ENCODE results near the gene PCDHB6. TPM values are rescaled to one million over a fixed set of nuclear protein-coding genes. Genes with fewer than 3 reads are reported as not detected.
A peak's percentile ranks its signal among the peaks of the same experiment; 100 is the strongest.
"Not testable (repeated sequence)": the region's sequence is repeated elsewhere in the genome, so short reads cannot be mapped to it uniquely, and the experiment has no call there.

Gene PCDHB6
- total RNA-seq, 5 donors from 2014 or later (not counting 1 experiment from before 2014, with no cell fraction given) = not detected

GRCh38 chr5:141186897-141187512, 37.1 kb downstream of the PCDHB6 start, which contains the start of gene PCDHB9:
TSS of gene PCDHB9 (plus strand) at chr5:141187161. CDS start at chr5:141187319, 158 bp downstream.
- Mint-ChIP-seq H3K9me3 (peaks cover 16 to 21% (median 18%) of the 10 kb centered on the region in 3 donors), H3K27me3 (peaks cover 65 to 72% of the 10 kb centered on the region in 2 donors), H3K4me1 (peaks cover 4 to 14% (median 7%) of the 10 kb centered on the region in 3 donors), H3K36me3 (peaks cover 4% of the 10 kb centered on the region), H3K4me3 (peak within 1 kb of the TSS; percentile 13 to 46 (median 42)), H3K27ac (no peak within 1 kb of the TSS)
- no peak for ATAC-seq (replicated peaks in 1 of 4)
- peaks cover 8 to 26% of the 10 kb centered on the region in 2 experiments for H3K27me3 ChIP-seq (replicated peaks in 1 of 2; ENCODE audit: control insufficient read depth in 2 of 2, extremely low read depth in 1 of 2, insufficient read depth in 2 of 2, low read length in 1 of 2)
- ChIA-PET POLR2A (no interaction called here), CTCF (interaction anchor here (1.0 to 1.3 kb wide), 2 partner anchors 10 to 377 kb away, joined by 3 to 6 read pairs; no protein-coding TSS in a partner anchor)
- WGBS (ENCODE audit: insufficient coverage) = 9% methylated on average over 6 of the region's 9 CpGs
- no peaks in the 10 kb centered on the region for H3K36me3 ChIP-seq (ENCODE audit: control insufficient read depth in 2 of 2, extremely low read depth in 1 of 2, insufficient read depth in 1 of 2, low read length in 1 of 2)
- H3K9me3 ChIP-seq = no peaks in the 10 kb centered on the region
- H3K4me3 ChIP-seq (ENCODE audit: control insufficient read depth in 1 of 2, extremely low read depth in 1 of 2, low read length in 1 of 2) = no peak within 1 kb of the TSS
- no peak within 1 kb of the TSS for H3K27ac ChIP-seq (ENCODE audit: low read length)
- peak in 14 of 35 experiments; percentile 5 to 45 (median 19) for DNase-seq
- H3K4me1 ChIP-seq (ENCODE audit: control insufficient read depth in 1 of 2, extremely low read depth in 1 of 2, insufficient read depth in 2 of 2, low read length in 2 of 2) = no peaks in the 10 kb centered on the region

- H3K27me3 Mint-ChIP-seq = peaks cover 57 to 71% of the 10 kb centered on the region in 2 donors
Observed at GRCh38 chr5:141188682-141189081, 38.8 kb downstream of the PCDHB6 start.

GRCh38 chr5:141189131-141189530, 39.3 kb downstream of the PCDHB6 start:
- WGBS (ENCODE audit: insufficient coverage) = 67% methylated on average over 6 of the region's 35 CpGs

More at GRCh38 chr5:141188682-141189081, 38.8 kb downstream of the PCDHB6 start:
- CTCF ChIA-PET; ATAC-seq (replicated peaks in 1 of 4); H3K4me1 ChIP-seq (ENCODE audit: control insufficient read depth in 1 of 2, extremely low read depth in 1 of 2, insufficient read depth in 2 of 2, low read length in 2 of 2); DNase-seq; H3K36me3 Mint-ChIP-seq; H3K36me3 ChIP-seq (ENCODE audit: control insufficient read depth in 2 of 2, extremely low read depth in 1 of 2, insufficient read depth in 1 of 2, low read length in 1 of 2); H3K9me3 ChIP-seq; H3K27ac ChIP-seq (ENCODE audit: low read length); H3K4me3 ChIP-seq (ENCODE audit: control insufficient read depth in 1 of 2, extremely low read depth in 1 of 2, low read length in 1 of 2); H3K4me3 Mint-ChIP-seq; H3K27ac Mint-ChIP-seq; POLR2A ChIA-PET: not testable (repeated sequence)
- Mint-ChIP-seq H3K9me3 (peaks cover 18 to 22% (median 21%) of the 10 kb centered on the region in 3 donors), H3K4me1 (peaks cover 4 to 14% (median 8%) of the 10 kb centered on the region in 3 donors)
- H3K27me3 ChIP-seq (replicated peaks in 1 of 2; ENCODE audit: control insufficient read depth in 2 of 2, extremely low read depth in 1 of 2, insufficient read depth in 2 of 2, low read length in 1 of 2) = peaks cover 5 to 24% of the 10 kb centered on the region in 2 experiments
- WGBS (ENCODE audit: insufficient coverage) = 41% methylated on average over 3 of the region's 37 CpGs

GRCh38 chr5:141192110-141192725, 42.4 kb downstream of the PCDHB6 start, which contains the start of gene PCDHB10:
TSS of gene PCDHB10 (plus strand) at chr5:141192353. CDS start at chr5:141192553, 200 bp downstream.
- Histone ChIP-seq H3K36me3 (ENCODE audit: control insufficient read depth in 2 of 2, extremely low read depth in 1 of 2, insufficient read depth in 1 of 2, low read length in 1 of 2) (no peaks in the 10 kb centered on the region), H3K4me1 (ENCODE audit: control insufficient read depth in 1 of 2, extremely low read depth in 1 of 2, insufficient read depth in 2 of 2, low read length in 2 of 2) (no peaks in the 10 kb centered on the region), H3K9me3 (peaks cover 2% of the 10 kb centered on the region), H3K27ac (ENCODE audit: low read length) (no peak within 1 kb of the TSS), H3K4me3 (ENCODE audit: control insufficient read depth in 1 of 2, extremely low read depth in 1 of 2, low read length in 1 of 2) (no peak within 1 kb of the TSS), H3K27me3 (replicated peaks in 1 of 2; ENCODE audit: control insufficient read depth in 2 of 2, extremely low read depth in 1 of 2, insufficient read depth in 2 of 2, low read length in 1 of 2) (peaks cover 2 to 21% of the 10 kb centered on the region in 2 experiments)
- Mint-ChIP-seq H3K27ac (peak within 1 kb of the TSS in 1 of 2 donors; percentile 10), H3K36me3 (no peaks in the 10 kb centered on the region), H3K4me3 (no peak within 1 kb of the TSS), H3K9me3 (peaks cover 21 to 35% (median 26%) of the 10 kb centered on the region in 3 donors), H3K4me1 (peaks cover under 1 to 4% (median 3%) of the 10 kb centered on the region in 3 donors), H3K27me3 (peaks cover 38 to 57% of the 10 kb centered on the region in 2 donors)
- POLR2A ChIA-PET = no interaction called here
- peak in 4 of 35 experiments; percentile 8 to 24 (median 10) for DNase-seq
- ATAC-seq (replicated peaks in 1 of 4) = no peak
- CTCF ChIA-PET = no interaction called here
- WGBS (ENCODE audit: insufficient coverage) = 11% methylated on average over 6 of the region's 10 CpGs

More at GRCh38 chr5:141189131-141189530, 39.3 kb downstream of the PCDHB6 start:
- CTCF ChIA-PET; ATAC-seq (replicated peaks in 1 of 4); H3K27ac ChIP-seq (ENCODE audit: low read length); POLR2A ChIA-PET; DNase-seq; H3K4me1 ChIP-seq (ENCODE audit: control insufficient read depth in 1 of 2, extremely low read depth in 1 of 2, insufficient read depth in 2 of 2, low read length in 2 of 2); H3K27ac Mint-ChIP-seq; H3K9me3 ChIP-seq; H3K4me3 ChIP-seq (ENCODE audit: control insufficient read depth in 1 of 2, extremely low read depth in 1 of 2, low read length in 1 of 2); H3K36me3 Mint-ChIP-seq; H3K36me3 ChIP-seq (ENCODE audit: control insufficient read depth in 2 of 2, extremely low read depth in 1 of 2, insufficient read depth in 1 of 2, low read length in 1 of 2); H3K4me3 Mint-ChIP-seq: not testable (repeated sequence)
- peaks cover 5 to 24% of the 10 kb centered on the region in 2 experiments for H3K27me3 ChIP-seq (replicated peaks in 1 of 2; ENCODE audit: control insufficient read depth in 2 of 2, extremely low read depth in 1 of 2, insufficient read depth in 2 of 2, low read length in 1 of 2)
- H3K27me3 Mint-ChIP-seq = peaks cover 57 to 70% of the 10 kb centered on the region in 2 donors
- H3K4me1 Mint-ChIP-seq = peaks cover 4 to 14% (median 8%) of the 10 kb centered on the region in 3 donors
- H3K9me3 Mint-ChIP-seq = peaks cover 18 to 22% (median 21%) of the 10 kb centered on the region in 3 donors

- DNase-seq; ATAC-seq (replicated peaks in 1 of 4); H3K4me3 Mint-ChIP-seq; POLR2A ChIA-PET; H3K4me3 ChIP-seq (ENCODE audit: control insufficient read depth in 1 of 2, extremely low read depth in 1 of 2, low read length in 1 of 2); H3K36me3 ChIP-seq (ENCODE audit: control insufficient read depth in 2 of 2, extremely low read depth in 1 of 2, insufficient read depth in 1 of 2, low read length in 1 of 2); H3K36me3 Mint-ChIP-seq; H3K27ac Mint-ChIP-seq; H3K27ac ChIP-seq (ENCODE audit: low read length); H3K4me1 Mint-ChIP-seq; H3K9me3 ChIP-seq; CTCF ChIA-PET; H3K4me1 ChIP-seq (ENCODE audit: control insufficient read depth in 1 of 2, extremely low read depth in 1 of 2, insufficient read depth in 2 of 2, low read length in 2 of 2): not testable (repeated sequence)
- WGBS (ENCODE audit: insufficient coverage) = no CpG with 5 or more reads among the region's 37 CpGs
- peaks cover 17 to 49% (median 28%) of the 10 kb centered on the region in 3 donors for H3K9me3 Mint-ChIP-seq
- H3K27me3 Mint-ChIP-seq = peaks cover 43 to 56% of the 10 kb centered on the region in 2 donors
- H3K27me3 ChIP-seq (replicated peaks in 1 of 2; ENCODE audit: control insufficient read depth in 2 of 2, extremely low read depth in 1 of 2, insufficient read depth in 2 of 2, low read length in 1 of 2) = peaks cover 2 to 14% of the 10 kb centered on the region in 2 experiments
Observed at GRCh38 chr5:141194332-141194731, 44.5 kb downstream of the PCDHB6 start.

GRCh38 chr5:141196363-141196762, 46.5 kb downstream of the PCDHB6 start:
- peaks cover 0 to 10% of the 10 kb centered on the region in 2 experiments for H3K27me3 ChIP-seq (replicated peaks in 1 of 2; ENCODE audit: control insufficient read depth in 2 of 2, extremely low read depth in 1 of 2, insufficient read depth in 2 of 2, low read length in 1 of 2)
- peaks cover 0 to 2% of the 10 kb centered on the region in 2 experiments for H3K4me1 ChIP-seq (ENCODE audit: control insufficient read depth in 1 of 2, extremely low read depth in 1 of 2, insufficient read depth in 2 of 2, low read length in 2 of 2)
- peaks cover 17 to 57% (median 35%) of the 10 kb centered on the region in 3 donors for H3K9me3 Mint-ChIP-seq
- H3K36me3 ChIP-seq (ENCODE audit: control insufficient read depth in 2 of 2, extremely low read depth in 1 of 2, insufficient read depth in 1 of 2, low read length in 1 of 2) = no peaks in the 10 kb centered on the region
- no peak overlapping the region for H3K4me3 ChIP-seq (ENCODE audit: control insufficient read depth in 1 of 2, extremely low read depth in 1 of 2, low read length in 1 of 2)
- no peak overlapping the region for H3K27ac ChIP-seq (ENCODE audit: low read length)
- H3K27ac Mint-ChIP-seq = no peak overlapping the region
- no CpG with 5 or more reads among the region's 3 CpGs for WGBS (ENCODE audit: insufficient coverage)
- H3K36me3 Mint-ChIP-seq = no peaks in the 10 kb centered on the region
- H3K9me3 ChIP-seq = peaks cover 5% of the 10 kb centered on the region
- POLR2A ChIA-PET = interaction anchor here in 1 of 2 donors (0.6 kb wide), 1 partner anchor 435 kb away, joined by 3 read pairs; no protein-coding TSS in a partner anchor
- no peak overlapping the region for H3K4me3 Mint-ChIP-seq
- DNase-seq (no peak), ATAC-seq (replicated peaks in 1 of 4) (no peak)
- peaks cover 46 to 60% of the 10 kb centered on the region in 2 donors for H3K27me3 Mint-ChIP-seq
- H3K4me1 Mint-ChIP-seq = peaks cover 0 to 3% (median 0%) of the 10 kb centered on the region in 3 donors
- CTCF ChIA-PET = interaction anchor here (0.7 to 1.2 kb wide), 2 partner anchors 10 to 367 kb away, joined by 3 to 5 read pairs; partner anchors contain the start of gene PCDHB9 (in 1 of the 2)
